OCI-LY3 (cell line): ENCODE data around the gene PPP2R5C.

Experiments
- EZH2phosphoT487 ChIP-seq: fragments of 200-600 bp; shearing (Covaris generic); IDR thresholded peaks from 2 replicates; pipeline ENCODE4 v1.6.1; 2018; ENCODE audit warnings: antibody characterized with exemption, mixed run types, low read depth
- TF ChIP-seq, protein P1 (sequence below): fragments of 200-600, 300-600 bp; sonication (generic); IDR thresholded peaks from 2 replicates; pipeline ENCODE4 v1.5.1; 2014; ENCODE audit warnings: antibody characterized with exemption, low read length, low read depth

DNA sequence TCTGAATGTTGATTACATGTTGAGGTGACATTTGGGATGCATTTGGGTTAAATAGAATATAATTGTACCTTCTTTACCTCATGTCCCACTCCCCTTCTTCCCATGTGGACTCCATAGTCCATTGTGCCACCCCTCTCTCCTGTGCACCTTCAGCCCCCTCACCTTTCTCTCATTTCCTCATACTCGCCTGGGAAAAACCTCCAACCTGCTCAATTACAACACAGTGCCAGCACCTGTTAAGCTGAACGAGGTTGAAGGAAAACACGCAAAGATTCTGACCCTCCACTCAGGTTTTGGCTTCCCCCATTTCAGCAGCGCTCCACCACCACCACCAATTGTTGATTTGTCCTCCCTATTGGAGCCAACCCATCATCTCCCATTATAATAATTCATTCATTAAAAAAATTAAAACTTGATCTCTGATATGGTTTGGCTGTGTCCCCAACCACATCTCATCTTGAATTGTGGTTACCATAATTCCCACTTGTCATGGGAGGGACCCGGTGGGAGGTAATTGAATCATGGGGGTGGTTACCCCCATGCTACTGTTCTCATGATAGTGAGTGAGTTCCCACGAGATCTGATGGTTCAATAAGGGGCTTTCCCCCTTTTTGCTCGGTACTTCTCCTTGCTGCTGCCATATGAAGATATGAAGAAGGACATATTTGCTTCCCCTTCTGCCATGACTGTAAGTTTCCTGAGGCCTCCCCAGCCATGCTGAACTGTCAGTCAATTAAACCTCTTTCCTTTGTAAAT lies 33.7 kb upstream of the PPP2R5C start:
- TF ChIP-seq, protein P1, sequence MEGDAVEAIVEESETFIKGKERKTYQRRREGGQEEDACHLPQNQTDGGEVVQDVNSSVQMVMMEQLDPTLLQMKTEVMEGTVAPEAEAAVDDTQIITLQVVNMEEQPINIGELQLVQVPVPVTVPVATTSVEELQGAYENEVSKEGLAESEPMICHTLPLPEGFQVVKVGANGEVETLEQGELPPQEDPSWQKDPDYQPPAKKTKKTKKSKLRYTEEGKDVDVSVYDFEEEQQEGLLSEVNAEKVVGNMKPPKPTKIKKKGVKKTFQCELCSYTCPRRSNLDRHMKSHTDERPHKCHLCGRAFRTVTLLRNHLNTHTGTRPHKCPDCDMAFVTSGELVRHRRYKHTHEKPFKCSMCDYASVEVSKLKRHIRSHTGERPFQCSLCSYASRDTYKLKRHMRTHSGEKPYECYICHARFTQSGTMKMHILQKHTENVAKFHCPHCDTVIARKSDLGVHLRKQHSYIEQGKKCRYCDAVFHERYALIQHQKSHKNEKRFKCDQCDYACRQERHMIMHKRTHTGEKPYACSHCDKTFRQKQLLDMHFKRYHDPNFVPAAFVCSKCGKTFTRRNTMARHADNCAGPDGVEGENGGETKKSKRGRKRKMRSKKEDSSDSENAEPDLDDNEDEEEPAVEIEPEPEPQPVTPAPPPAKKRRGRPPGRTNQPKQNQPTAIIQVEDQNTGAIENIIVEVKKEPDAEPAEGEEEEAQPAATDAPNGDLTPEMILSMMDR, result no peak
- TF ChIP-seq EZH2phosphoT487, result no peak
